Measurements from ENCODE around the gene RUBCN.

DNA sequence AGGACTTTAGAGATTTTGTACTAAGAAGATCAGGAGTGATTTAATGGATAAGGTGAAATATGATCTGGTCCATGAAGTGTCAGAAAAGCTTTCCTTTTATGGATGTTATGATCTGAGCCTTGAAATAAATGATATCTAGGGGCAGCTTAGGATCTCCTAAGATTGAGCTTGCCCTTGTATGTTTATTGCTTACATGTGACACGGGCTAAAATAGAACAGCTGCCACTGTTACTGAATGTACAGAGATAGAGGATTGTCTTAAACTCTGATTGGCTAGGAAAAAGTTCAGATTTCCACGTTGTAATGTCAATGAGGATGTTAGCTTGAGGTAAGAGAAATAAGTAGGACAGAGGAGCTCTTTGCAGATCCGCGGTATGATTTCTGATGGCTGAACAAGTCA, 21.8 kb upstream of the RUBCN start:
- TF ChIP-seq POLR2A (IDR thresholded peaks at IDR 0.05; ENCODE audit: low read depth) (no peak), POLR2AphosphoS5 (IDR thresholded peaks at IDR 0.05) (no peak)
- TF ChIP-seq, protein P1, sequence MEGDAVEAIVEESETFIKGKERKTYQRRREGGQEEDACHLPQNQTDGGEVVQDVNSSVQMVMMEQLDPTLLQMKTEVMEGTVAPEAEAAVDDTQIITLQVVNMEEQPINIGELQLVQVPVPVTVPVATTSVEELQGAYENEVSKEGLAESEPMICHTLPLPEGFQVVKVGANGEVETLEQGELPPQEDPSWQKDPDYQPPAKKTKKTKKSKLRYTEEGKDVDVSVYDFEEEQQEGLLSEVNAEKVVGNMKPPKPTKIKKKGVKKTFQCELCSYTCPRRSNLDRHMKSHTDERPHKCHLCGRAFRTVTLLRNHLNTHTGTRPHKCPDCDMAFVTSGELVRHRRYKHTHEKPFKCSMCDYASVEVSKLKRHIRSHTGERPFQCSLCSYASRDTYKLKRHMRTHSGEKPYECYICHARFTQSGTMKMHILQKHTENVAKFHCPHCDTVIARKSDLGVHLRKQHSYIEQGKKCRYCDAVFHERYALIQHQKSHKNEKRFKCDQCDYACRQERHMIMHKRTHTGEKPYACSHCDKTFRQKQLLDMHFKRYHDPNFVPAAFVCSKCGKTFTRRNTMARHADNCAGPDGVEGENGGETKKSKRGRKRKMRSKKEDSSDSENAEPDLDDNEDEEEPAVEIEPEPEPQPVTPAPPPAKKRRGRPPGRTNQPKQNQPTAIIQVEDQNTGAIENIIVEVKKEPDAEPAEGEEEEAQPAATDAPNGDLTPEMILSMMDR (IDR thresholded peaks at IDR 0.05), result no peak

Measured in esophagus muscularis mucosa (tissue), 3 donors.